K562 (cell line): Measurements from ENCODE around the gene PIAS3. TPM values are rescaled to one million over a fixed set of nuclear protein-coding genes. Genes with fewer than 3 reads are reported as not detected.
A peak's percentile ranks its signal among the peaks of the same experiment; 100 is the strongest.

Source experiments
- CCNT2 ChIP-seq: IDR thresholded peaks from 2 replicates; pipeline ENCODE4 v1.6.1; 2011; ENCODE audit warnings: borderline replicate concordance, low read depth, mild to moderate bottlenecking, moderate library complexity, mixed read lengths, low read length; ENCODE audit not compliant: insufficient read length; ENCODE audit errors: extremely low read depth
- FOXA1 ChIP-seq: fragments of 450-650 bp; IDR thresholded peaks from 2 replicates; pipeline ENCODE4 v1.6.1; 2016; ENCODE audit warnings: mild to moderate bottlenecking, borderline replicate concordance
- KAT2B ChIP-seq: IDR thresholded peaks from one replicate; pipeline ENCODE4 v1.6.1; 2012; ENCODE audit warnings: low read depth, mild to moderate bottlenecking, control low read depth, inconsistent platforms, low read length, moderate library complexity
- MCM5 ChIP-seq: fragments of 450-650 bp; IDR thresholded peaks from 2 replicates; pipeline ENCODE4 v1.6.1; 2016; ENCODE audit warnings: low read depth
- MEF2A ChIP-seq: IDR thresholded peaks from 2 replicates; pipeline ENCODE4 v1.6.1; 2011; ENCODE audit warnings: low read depth, mild to moderate bottlenecking, low read length, moderate library complexity; ENCODE audit not compliant: control insufficient read depth
- MEIS2 ChIP-seq: fragments of 450-650 bp; IDR thresholded peaks from 2 replicates; pipeline ENCODE4 v1.6.1; 2014; ENCODE audit warnings: mild to moderate bottlenecking; ENCODE audit not compliant: partially characterized antibody
- MTA3 ChIP-seq: fragments of 450-650 bp; formaldehyde crosslinking; IDR thresholded peaks from 2 replicates; pipeline ENCODE4 v1.6.1; 2017; ENCODE audit warnings: mild to moderate bottlenecking, borderline replicate concordance
- NFIX ChIP-seq: fragments of 250-450 bp; sonication (Bioruptor Pico); IDR thresholded peaks from 2 replicates; pipeline ENCODE4 v1.4.0; 2020; ENCODE audit warnings: low read depth, mild to moderate bottlenecking, moderate library complexity
- NUFIP1 ChIP-seq: fragments of 450-650 bp; IDR thresholded peaks from 2 replicates; pipeline ENCODE4 v1.6.1; 2018; ENCODE audit not compliant: partially characterized antibody
- PTRF ChIP-seq: fragments of 450-650 bp; IDR thresholded peaks from 2 replicates; pipeline ENCODE4 v1.6.1; 2016; ENCODE audit warnings: mild to moderate bottlenecking, missing genetic modification characterization, missing compliant biosample characterization
- ZC3H8 ChIP-seq: fragments of 450-650 bp; IDR thresholded peaks from 2 replicates; pipeline ENCODE4 v1.6.1; 2017
- ZKSCAN1 ChIP-seq: fragments of 150-350 bp; IDR thresholded peaks from 2 replicates; pipeline ENCODE4 v1.6.1; 2016; ENCODE audit warnings: low read depth, low read length
- ZNF165 ChIP-seq: fragments of 250-450 bp; sonication (Bioruptor Pico); IDR thresholded peaks from 2 replicates; pipeline ENCODE4 v1.4.0; 2020; ENCODE audit warnings: borderline replicate concordance
- ZNF24 ChIP-seq: fragments of 450-650 bp; IDR thresholded peaks from 2 replicates; pipeline ENCODE4 v1.6.1; 2016
- ZNF57 ChIP-seq: fragments of 450-650 bp; formaldehyde crosslinking; IDR thresholded peaks from 2 replicates; pipeline ENCODE4 v1.4.0; 2020; ENCODE audit warnings: mild to moderate bottlenecking, moderate library complexity
- ZNF699 ChIP-seq: fragments of 250-450 bp; sonication (Bioruptor Pico); IDR thresholded peaks from 2 replicates; pipeline ENCODE4 v1.8.0; 2021; ENCODE audit warnings: mild to moderate bottlenecking, moderate library complexity; ENCODE audit not compliant: insufficient replicate concordance
- ZNF780A ChIP-seq: fragments of 250-450 bp; sonication (Bioruptor Pico); IDR thresholded peaks from 2 replicates; pipeline ENCODE4 v1.5.0; 2021; ENCODE audit warnings: mild to moderate bottlenecking
- ZNF830 ChIP-seq: fragments of 250-450 bp; sonication (Bioruptor Pico); IDR thresholded peaks from 2 replicates; pipeline ENCODE4 v1.5.0; 2021; ENCODE audit warnings: mild to moderate bottlenecking
- polyA plus RNA-seq, 8 experiments: library from polyadenylated mRNA; depleted of rRNA in 4 of 8; stranded (reverse) in 5 of 8; unstranded in 3 of 8; fragments of >200 nt; fragmentation: Nextera tagmentation in 2 of 8; fragmentation: Illumina TruSeq in 1 of 8; extraction: Ambion mirVana in 2 of 8; extraction: Trizol in 1 of 8; gene quantifications; 2 replicates each; pipeline versions ENCODE4 v1.2.1 to v1.2.3, GENCODE V29; 2011 to 2014; ENCODE audit warnings: inconsistent platforms in 1 of 8, missing spikeins in 1 of 8
- total RNA-seq, 7 experiments: library from RNA; depleted of rRNA in 6 of 7; stranded (reverse); fragments of >200 nt in 6 of 7; fragmentation: Illumina TruSeq in 2 of 7; extraction: Trizol in 2 of 7; gene quantifications; 2 replicates each; pipeline versions ENCODE4 v1.2.1 to v1.2.3, GENCODE V29; 2011 to 2021; ENCODE audit warnings: low replicate concordance in 1 of 7
- TF ChIP-seq, protein P1 (sequence below): fragments of 450-650 bp; IDR thresholded peaks from 2 replicates; pipeline ENCODE4 v1.6.1; 2017; ENCODE audit warnings: antibody characterized with exemption, mild to moderate bottlenecking
- TF ChIP-seq, protein P2 (sequence below), 3 experiments: fragments of 200-800 bp in 1 of 3; fragments of 250-450 bp in 1 of 3; fragments of 450-650 bp in 1 of 3; sonication (Bioruptor Pico) in 1 of 3; sonication (Bioruptor generic) in 1 of 3; formaldehyde crosslinking in 1 of 3; IDR thresholded peaks; 2 replicates each; pipeline versions ENCODE4 v1.6.1 to v1.8.0; 2016 to 2022; ENCODE audit warnings: mild to moderate bottlenecking in 2 of 3, missing genetic modification characterization in 2 of 3, missing compliant biosample characterization in 1 of 3, moderate library complexity in 1 of 3

Gene PIAS3
- total and polyA plus RNA-seq, 9 of the 15 experiments (the other 6 are each of a cell fraction or from before 2014, with no cell fraction given), result 1.1 to 25.6 (median 7.9) TPM

- TF ChIP-seq ZKSCAN1 (peak; percentile 43; the same call in 1 of the 2 replicates), NUFIP1 (no peak), FOXA1 (no peak), CCNT2 (peak; percentile 59), ZNF24 (0 out of 2 replicates have a peak, but pooled peaks have one; percentile 23), MCM5 (no peak), MTA3 (peak; percentile 83; the same call in 1 of the 2 replicates), ZNF165 (CRISPR knock-in tag) (no peak), ZC3H8 (no peak), PTRF (tag) (no peak), ZNF780A (CRISPR knock-in tag) (no peak), ZNF830 (CRISPR knock-in tag) (0 out of 2 replicates have a peak, but pooled peaks have one; percentile 42), ZNF57 (no peak), MEF2A (no peak), ZNF699 (CRISPR knock-in tag) (no peak), NFIX (CRISPR knock-in tag) (no peak), MEIS2 (no peak), KAT2B (no peak)
- TF ChIP-seq, protein P1, sequence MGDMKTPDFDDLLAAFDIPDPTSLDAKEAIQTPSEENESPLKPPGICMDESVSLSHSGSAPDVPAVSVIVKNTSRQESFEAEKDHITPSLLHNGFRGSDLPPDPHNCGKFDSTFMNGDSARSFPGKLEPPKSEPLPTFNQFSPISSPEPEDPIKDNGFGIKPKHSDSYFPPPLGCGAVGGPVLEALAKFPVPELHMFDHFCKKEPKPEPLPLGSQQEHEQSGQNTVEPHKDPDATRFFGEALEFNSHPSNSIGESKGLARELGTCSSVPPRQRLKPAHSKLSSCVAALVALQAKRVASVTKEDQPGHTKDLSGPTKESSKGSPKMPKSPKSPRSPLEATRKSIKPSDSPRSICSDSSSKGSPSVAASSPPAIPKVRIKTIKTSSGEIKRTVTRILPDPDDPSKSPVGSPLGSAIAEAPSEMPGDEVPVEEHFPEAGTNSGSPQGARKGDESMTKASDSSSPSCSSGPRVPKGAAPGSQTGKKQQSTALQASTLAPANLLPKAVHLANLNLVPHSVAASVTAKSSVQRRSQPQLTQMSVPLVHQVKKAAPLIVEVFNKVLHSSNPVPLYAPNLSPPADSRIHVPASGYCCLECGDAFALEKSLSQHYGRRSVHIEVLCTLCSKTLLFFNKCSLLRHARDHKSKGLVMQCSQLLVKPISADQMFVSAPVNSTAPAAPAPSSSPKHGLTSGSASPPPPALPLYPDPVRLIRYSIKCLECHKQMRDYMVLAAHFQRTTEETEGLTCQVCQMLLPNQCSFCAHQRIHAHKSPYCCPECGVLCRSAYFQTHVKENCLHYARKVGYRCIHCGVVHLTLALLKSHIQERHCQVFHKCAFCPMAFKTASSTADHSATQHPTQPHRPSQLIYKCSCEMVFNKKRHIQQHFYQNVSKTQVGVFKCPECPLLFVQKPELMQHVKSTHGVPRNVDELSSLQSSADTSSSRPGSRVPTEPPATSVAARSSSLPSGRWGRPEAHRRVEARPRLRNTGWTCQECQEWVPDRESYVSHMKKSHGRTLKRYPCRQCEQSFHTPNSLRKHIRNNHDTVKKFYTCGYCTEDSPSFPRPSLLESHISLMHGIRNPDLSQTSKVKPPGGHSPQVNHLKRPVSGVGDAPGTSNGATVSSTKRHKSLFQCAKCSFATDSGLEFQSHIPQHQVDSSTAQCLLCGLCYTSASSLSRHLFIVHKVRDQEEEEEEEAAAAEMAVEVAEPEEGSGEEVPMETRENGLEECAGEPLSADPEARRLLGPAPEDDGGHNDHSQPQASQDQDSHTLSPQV, result peak; percentile 56
- TF ChIP-seq, protein P2, sequence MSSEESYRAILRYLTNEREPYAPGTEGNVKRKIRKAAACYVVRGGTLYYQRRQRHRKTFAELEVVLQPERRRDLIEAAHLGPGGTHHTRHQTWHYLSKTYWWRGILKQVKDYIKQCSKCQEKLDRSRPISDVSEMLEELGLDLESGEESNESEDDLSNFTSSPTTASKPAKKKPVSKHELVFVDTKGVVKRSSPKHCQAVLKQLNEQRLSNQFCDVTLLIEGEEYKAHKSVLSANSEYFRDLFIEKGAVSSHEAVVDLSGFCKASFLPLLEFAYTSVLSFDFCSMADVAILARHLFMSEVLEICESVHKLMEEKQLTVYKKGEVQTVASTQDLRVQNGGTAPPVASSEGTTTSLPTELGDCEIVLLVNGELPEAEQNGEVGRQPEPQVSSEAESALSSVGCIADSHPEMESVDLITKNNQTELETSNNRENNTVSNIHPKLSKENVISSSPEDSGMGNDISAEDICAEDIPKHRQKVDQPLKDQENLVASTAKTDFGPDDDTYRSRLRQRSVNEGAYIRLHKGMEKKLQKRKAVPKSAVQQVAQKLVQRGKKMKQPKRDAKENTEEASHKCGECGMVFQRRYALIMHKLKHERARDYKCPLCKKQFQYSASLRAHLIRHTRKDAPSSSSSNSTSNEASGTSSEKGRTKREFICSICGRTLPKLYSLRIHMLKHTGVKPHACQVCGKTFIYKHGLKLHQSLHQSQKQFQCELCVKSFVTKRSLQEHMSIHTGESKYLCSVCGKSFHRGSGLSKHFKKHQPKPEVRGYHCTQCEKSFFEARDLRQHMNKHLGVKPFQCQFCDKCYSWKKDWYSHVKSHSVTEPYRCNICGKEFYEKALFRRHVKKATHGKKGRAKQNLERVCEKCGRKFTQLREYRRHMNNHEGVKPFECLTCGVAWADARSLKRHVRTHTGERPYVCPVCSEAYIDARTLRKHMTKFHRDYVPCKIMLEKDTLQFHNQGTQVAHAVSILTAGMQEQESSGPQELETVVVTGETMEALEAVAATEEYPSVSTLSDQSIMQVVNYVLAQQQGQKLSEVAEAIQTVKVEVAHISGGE (CRISPR knock-in tag; IDR thresholded peaks at IDR 0.05), result peak in 2 of 3 experiments; percentile 42 to 74; a peak in 3 of 6 replicates
These were observed 35.0 kb downstream of the PIAS3 start, which contains the start of the genes POLR3C and RNF115 (continued) for GRCh38 chr1:145823565-145824498.
